IPS-NIHi7 (cell line): ENCODE data around the gene SP6.

ENCODE experiments used
- DNase-seq: peaks from one replicate; pipeline ENCODE4 v3.0.0; 2012; ENCODE audit warnings: mixed read lengths; ENCODE audit errors: extremely low spot score

The SP6 gene

DNA sequence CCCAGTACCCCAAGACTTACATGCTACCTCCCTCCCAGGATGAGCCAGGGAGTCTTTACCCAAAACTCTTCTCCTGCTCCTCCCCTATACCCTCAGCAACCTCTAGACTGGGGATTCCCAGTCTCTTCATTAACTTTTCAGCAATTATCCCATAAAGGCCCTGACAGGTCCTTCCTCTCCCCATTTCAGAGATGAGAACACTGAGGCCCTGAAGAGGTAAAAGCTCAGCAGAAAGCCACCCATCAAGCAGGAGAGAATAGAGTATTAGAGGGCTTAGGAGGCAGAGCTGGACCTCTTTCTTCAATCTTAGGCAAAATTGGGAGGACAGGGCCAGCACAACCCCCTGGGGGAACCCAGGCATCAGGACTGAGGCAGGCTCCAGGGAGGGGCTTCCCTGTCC lies 5.9 kb upstream of the SP6 start:
- no peak for DNase-seq

DNA sequence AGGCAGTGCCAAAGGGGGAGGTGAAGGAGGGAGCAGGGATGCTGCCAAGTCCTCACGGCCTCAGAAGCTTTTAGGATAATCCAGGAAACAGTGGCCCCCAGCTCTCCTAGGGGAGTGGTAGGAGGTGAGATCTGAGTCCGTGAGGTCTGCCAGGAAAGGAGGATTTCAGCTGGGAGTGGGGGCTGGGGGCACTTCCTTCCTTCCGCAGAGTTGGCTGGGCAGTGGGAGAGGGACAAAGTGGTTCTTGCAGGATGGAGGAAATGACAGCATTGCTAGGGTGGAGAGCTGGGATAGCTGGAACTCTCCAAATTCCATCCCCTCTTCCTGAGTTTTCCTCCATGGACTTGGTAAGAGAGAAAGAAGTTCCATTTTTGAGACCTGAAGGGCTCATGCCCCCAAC lies 4.8 kb upstream of the SP6 start:
- no peak for DNase-seq

DNA sequence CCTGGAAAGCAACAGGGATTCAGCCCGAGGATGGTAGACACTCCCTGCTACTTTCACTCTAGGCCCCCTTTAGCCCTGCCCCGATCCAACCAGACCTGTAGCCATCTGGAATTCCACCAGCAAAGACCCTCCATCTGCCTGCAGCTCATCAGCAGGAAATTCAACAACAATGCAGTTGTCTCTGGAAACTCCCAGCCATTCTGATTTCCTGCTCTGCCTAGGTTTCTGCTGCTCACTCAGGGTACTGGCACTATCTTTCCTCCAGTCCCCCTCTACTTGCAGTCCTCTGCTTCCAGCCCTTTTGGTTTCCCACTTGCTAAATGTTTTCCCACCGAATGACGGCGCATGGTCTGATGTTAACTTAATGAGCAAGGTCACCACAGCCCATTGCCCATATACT lies 2.7 kb upstream of the SP6 start:
- no peak for DNase-seq

DNA sequence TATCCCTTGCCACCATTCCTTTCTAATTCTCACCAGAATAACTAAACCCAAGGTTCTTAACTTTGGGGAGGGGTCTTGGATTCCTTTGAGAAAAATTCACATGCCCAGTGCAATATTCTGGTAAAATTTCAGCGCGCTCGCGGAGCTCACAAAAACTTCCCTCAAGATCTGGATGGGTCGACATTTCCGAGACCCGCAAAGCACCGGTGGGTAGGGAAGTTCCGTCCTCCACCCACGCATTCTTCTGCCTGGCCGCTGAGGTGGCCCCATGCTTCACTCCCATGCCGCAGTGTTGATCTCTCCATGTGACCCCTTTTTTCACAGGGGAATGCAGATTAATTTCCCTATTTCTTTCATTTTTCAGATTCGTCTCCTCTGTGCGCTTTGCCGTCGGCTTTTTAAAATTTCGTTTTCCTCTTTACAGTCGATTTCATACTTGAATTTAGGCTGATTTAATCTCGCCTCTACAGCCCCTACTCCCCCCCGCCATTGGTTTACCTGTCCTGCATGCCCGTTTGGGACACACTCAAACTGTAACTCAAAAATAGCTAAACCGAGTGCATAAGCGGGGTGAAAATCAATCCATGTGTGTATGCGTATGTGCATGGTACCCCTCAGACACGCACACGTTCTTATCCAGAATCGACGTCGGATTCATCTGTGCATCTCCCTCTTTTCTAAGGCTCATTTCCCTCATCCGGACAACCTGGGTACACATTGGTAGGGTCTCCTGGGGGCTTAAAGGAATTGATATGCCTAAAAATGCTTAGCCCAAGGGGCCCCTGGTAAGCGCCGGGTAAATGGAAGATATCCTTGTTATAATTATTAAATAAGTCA lies 1.4 kb upstream of the SP6 start:
- DNase-seq = no peak

DNA sequence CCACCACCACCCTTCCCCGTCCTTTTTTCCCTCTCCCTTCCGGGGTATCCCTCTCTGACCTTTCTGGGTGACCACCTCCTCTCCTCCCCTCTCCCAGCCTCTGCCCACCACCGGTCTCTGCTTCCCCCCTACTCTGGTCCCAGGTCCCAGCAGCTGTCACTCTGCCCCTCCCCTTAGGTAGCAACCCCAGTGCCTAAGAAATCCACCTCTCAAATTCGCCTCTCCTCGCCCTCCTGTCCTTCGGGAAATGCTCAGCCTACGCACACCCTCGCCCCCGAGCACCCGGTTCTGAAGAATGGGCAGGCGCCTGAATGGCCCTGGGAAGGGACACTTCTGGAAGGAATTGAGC lies 775 bp upstream of the SP6 start:
- DNase-seq = peak; percentile 56

DNA sequence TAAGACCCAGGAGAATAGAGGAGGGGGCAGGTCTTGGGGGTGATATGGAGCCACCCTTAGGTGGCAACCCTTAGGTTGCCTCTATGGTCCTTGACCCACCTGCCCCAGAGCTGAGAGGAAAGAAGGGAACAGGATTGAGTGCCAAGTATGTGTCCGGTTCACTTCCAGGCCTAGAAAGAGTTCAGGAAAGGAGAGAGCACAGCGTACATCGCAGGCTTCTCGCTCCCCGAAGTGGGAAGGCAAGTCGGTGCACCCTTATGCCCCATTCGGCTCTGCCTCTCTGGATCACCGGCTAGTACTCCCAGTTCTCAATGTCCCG lies 631 bp downstream of the SP6 start:
- no peak for DNase-seq

DNA sequence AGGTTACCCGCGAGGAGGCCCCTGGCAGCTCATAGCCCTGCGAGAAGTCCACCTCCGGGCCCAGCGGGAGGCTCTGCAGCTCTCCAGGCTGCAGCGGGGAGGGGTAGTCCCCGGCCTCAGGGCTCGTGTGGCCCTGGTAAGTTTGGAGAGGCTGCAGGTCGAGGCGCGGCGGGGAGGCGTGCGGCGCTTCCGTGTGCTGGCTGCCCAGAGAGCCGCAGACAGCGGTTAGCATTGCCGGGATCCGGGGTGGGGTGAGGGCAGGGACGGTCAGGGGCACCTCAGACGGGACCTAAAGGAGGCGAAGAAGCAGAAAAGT lies 2.8 kb downstream of the SP6 start:
- DNase-seq = no peak

DNA sequence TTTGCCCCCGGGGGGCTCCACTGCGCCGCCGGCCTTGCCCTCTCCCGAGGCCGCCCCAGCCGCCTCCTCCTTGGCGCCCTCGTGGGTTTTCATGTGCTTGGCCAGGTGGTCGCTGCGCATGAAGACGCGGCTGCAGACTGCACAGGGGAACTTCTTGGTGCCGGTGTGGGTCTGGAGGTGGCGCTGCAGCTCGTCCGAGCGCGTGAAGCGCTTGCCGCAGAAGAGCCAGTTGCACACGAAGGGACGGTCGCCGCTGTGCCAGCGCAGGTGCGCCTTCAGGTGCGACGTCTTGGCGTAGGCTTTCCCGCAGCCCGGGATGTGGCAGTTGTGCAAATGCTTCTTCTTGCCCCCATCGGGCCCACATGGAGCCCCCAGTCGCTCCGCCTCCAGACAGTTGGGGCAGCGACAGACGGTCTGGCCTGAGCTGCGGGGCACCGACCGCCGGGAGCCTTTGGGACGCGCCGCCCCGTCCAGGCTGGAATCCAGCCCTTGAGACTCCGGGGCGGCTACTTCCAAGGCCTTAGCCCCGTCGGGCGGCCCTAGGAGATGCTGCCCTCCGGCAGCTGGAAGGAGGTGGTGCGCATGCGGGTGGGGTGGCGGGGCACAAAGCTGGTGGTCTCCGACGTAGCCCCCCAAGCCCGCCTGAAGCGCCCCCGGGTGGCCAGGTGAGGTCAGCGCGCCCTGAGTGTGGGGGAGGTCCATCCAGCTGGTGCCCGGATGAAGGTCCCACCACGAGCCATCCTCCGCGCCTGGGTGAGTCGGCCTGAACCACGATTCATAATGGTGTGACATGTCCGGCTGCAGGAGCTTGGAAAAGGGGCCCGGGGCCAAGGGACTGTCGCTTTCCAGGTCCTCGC lies 3.4 kb downstream of the SP6 start:
- DNase-seq = peak; percentile 54

DNA sequence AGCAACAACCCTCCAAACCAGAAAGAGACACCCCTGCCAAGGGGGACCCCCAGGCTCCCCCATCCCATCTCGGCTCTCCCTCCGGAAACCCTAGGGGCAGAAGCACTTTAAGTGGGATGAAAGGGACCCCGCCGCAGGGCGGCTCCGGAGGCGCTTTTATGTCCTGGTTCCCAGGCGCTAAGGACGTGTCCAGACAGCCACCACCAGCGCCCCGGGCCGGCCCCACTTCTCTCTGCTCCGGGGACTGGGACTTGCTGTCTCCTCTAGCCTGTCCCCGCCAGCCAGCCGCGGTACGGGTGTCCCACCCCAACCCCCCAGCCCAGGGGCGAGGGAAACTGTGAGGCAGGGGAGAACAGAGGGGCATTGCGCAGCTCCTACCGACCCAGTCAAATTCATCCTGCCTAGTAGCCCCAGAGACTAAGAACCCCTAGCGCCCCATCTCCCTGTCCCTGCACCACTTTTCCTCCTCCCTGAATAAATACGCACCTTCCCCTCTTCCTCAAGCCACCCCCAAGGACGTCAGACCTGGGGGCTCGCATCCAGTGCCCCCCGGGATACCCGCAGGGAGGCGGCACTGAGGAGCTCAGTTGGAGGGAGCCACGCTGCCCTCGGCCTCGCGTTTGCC lies 4.1 kb downstream of the SP6 start:
- no peak for DNase-seq

DNA sequence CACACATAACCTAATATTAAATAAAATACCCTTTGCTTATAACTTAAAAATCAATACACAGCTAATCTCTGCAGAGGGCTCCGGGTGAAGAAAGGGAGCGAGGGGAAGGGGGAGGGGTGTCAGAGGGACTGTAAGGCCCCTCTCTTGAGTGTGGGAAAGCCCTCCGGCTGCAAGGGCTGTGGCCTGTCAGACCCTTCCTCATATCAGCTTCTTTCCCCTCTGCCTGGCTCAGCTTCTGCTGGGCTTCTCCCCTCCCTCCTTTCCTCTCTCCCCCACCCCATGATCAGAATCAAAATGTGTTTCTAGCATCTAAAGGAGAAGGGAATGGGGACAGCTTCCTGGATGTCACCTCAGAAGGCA lies 5.3 kb downstream of the SP6 start:
- no peak for DNase-seq

DNA sequence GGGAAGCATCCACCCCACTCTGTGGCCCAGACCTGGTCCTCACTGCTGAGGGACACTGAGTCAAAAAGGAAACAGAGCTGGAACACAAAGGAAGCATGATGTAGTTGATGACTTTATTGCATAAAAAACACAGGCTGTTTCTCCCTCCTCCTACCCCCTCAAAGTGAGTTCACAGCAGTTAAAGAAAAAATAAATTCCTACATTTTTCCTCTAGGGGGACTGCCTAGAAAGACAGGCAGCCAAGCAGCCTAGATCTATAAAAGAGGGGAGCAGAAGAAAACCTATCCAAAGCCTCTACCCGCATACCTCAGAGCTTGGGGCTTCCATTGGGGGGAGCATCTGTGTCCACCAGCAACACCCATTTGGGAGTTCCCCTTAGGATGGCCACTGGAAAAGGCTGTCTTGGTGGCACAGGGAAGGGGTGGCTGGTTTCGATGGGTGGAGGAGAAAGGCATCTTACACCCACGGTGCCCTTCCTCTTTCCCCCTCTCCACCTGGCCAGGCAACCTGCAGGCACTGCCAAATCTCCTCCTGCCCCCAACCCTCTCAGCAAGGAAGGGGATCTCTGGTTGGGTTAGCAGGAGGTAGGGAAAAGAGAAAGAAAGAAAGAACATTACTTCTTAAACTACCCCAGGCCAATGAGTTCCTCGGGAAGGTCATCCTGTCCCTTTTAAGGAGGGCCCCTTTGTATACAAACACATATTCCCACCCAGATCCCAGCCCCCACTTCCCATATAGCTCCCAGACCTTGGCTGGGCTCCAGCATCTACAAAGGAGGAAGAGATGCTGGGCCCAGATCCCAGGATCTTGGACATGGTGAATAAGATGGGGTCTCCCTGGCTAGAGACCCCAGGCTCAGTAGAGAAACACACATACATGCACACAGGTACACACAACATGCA lies 5.9 kb downstream of the SP6 start:
- no peak for DNase-seq

DNA sequence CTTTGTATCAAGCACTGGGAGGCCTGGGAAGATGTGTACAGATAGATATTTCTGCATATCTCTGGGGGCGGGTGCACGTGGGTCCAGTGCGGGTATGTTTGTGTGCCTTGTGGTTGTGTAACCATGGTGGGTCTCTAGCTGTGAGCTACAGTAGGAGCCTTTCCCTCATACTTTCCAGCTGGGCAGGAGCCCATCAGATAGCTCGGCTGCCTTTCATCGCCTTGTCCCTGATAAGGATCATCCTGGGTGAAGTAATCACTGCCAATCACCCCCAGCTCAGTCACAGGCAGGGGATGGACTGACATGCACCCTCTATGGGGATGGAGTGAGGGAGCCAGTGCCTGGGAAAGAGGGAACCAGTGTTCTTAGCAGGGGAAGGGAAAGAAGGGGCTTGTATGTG lies 6.7 kb downstream of the SP6 start:
- no peak for DNase-seq

DNA sequence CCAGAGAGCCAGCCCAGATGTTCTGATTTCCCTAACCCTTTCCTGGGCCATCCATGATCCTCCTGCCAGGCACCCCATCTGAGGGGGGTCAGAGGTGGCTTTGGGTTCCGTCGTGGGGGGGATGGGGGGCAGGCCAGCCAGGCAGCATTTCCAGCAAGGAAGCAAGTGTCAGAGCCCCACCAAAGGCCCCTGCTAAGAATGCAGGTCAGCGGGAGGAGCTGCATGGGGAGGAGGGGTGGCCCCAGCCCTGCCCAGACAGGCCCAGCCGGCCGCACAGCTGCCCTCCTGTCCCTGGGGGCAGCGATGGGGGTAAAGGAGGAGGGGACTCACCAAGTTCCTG lies 7.6 kb downstream of the SP6 start:
- no peak for DNase-seq

DNA sequence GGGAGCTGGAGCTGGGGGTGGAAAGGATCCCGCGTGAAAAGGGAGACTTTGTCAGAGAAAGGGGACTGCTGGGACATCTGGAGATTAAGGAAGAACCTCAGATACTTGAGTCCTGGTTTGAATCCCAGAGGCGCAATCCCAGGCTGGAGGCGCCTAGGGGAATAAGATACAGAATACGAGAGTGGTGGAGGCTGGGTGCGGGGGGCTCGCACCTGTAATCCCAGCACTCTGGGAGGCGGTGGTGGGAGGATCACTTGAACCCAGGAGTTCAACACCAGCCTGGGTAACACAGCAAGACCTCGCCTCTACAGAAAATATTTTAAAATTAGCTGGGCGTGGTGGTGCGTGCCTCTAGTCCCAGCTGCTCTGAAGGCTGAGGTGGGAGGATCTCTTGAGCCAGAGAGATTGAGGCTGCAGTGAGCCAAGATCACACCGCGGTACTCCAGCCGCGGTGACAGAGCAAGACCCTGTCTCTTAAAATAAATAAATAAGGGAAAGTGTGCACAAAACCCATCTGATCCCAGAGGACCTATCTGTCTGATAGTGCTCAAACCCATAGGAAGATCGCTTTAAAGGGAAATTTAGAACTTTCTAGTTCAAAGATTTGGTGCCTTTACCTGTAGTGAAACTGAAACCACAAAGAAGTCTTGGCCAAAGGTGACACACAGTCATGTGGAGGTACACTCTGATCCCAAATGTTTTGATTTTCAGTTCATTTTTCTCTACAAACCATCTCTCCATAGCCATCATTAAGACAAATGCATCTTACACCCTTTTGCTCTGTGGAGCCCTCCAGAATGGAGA lies 9.3 kb downstream of the SP6 start:
- DNase-seq = no peak

DNA sequence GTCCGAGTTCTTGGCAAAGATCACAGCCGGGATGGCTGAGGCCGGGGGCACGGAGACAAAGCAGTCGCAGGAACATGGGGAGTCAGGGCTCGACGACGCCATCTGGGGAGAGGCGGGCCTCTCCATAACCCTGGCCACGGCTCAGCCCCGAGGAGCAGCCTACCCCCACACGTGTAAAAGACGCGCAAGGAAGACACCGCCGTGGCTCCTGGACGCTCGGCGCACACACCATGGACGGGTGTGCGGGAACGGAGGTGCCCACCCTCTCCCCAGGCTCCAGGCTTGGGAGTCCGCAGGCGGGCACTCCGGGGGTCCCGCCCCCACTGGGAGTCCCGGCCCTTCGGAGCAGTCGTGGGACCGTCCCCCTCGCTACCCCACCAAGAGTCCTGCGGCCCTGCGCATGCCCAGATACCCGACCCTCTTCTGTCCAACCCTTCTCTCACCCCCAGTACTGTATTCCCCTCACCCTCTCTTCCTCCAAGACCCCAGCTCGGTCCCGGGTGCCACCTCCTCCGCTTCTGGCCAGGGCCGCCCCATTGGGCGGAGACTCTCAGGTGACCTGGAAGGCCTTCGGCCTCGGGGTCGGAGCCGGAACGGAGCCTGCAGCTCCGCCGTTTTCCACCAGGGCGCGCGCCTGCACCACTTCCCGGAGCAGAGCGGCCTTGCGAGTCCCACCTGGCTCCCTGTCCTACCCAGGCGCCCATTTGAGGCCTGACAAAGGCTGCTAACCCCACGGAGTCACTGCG lies 10.0 kb downstream of the SP6 start, which contains the start of gene SCRN2:
Gene SCRN2 (minus strand): TSS at position 532 of the 746 bp plus-strand sequence. CDS start 430 bp downstream, at position 102.
- peak; percentile 95 for DNase-seq

DNA sequence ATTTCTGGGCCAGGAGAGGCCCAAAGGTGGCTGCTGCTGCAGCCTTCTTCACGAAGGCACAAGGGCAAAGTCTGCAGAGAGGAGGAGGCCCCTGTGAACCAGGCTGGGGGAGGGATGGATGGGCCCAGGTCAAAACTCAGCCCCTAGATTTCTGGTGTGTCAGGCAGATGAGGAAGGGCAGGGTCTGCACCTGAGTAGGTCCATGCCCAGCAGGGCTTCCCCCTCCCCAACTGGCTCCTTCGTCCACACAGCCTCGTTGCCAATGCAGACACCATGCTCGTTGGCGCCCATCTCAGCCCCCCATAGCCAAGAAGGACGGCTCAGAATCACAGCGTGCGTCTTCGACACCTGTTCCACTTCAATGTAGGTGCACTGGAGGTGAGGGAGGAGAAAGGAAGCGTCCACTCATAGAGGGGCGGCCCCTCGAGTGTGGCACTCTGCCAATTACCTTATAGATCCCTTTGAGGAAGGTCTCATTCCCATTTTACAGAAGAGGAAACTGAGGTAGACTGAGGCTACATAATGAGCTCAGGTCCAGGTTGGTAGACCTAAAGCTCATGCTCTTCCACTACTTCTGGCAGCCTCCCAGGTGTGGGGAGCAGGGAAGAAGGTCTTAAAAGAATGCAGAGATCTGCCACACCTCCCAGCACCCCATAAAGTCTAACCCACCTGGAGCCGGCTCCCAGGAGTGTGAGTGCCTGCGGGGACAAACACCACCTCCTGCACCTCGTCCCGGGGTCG lies 10.8 kb downstream of the SP6 start:
- DNase-seq = no peak

DNA sequence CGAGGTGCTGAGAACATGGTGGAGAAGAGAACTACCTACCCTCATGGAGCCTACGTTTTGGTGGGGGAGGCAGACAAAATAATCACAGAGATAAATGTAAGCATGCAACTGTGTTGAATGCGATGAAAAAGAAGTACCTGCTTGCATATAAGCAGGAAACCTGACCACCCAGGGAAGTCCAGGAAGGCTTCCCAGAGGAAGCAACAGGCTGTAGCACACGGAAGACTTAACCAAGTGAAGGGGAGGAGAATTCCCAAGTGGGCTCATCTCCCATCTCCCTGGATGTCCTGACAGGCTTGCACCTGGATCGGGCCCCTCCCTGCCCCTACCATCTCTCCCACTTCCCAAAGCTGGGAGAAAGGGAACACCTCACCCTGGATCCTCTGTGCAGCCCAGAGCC lies 11.9 kb downstream of the SP6 start:
- no peak for DNase-seq

DNA sequence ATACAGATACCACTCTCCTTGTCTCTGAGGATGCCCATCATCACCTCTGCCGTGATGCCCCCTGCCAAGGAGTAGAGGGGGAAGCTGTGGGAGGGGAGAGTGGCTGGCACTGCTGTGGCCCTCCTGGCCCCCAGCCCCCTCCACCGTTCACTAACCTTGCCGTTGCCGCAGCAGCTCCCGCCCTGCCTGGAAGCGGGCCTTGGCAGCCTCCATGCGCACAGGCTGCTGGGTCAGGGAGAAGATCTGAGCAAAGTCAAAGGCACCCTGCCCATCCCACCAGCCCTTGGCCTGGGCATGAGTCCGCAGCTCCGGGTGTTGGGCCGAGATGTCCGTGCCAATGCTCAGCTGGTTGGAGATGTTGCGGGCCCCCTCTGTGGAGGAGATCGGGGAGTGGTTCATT lies 12.3 kb downstream of the SP6 start:
- DNase-seq = no peak

DNA sequence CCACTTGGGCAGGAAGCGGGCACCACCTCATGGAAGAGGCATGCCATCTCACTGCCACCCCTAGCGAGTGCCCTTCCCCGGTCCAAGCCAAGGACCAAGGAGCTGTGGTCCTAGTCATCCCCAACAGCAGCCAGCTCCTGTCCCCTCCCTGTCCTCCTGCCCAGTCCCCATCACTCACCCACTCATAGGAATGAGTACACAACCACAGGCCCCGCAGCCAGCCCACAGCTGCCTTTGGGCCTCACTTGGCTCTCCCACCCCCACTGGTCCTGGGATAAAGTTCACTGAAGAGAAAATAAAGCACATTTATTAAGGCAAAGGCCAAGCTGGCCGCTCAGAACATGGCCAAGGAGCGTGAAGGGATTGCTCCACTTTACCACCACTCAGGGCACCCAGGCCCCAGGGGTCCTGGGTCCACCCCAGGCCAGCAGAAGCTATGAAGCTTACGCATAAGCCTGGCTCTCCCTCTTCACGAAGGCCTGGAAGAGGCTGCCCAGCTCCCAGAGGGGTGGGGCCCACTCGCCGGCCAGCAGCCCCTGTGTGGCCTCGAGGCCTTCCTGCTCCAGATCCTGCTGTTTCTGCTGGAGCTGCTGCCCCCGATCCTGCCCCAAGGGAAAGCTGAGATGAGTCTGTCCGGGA lies 13.4 kb downstream of the SP6 start:
- no peak for DNase-seq
